A673 (cell line): ENCODE results near the gene OR4D2. TPM values are rescaled to one million over a fixed set of nuclear protein-coding genes. Genes with fewer than 3 reads are reported as not detected.

ENCODE experiments used
- BruUV-seq: library from RNA; stranded (reverse); fragments of 400-500 nt; replicated peaks from 2 replicates; lab custom pipeline; 2021; lab: Mats Ljungman, UMichigan
- CTCF ChIA-PET: fragments of 300-600 bp; sonication (Branson Sonifier 250); formaldehyde crosslinking; loops from one replicate; lab custom pipeline; 2022; ENCODE audit warnings: antibody characterized with exemption; lab: Charles Lee
- POLR2A ChIA-PET: fragments of 300-600 bp; sonication (Branson Sonifier 250); formaldehyde crosslinking; loops from one replicate; lab custom pipeline; 2022; ENCODE audit warnings: antibody characterized with exemption; ENCODE audit not compliant: low non-redundant PET; lab: Charles Lee
- DNase-seq: peaks from one replicate; pipeline ENCODE4 v3.0.0-alpha.2; 2015; ENCODE audit warnings: low spot score
- H3K27ac ChIP-seq: fragments of 200-600 bp; sonication (generic); 2 replicates; pipeline ENCODE4 v1.5.1; 2016; ENCODE audit warnings: mixed run types, low read depth, mild to moderate bottlenecking, mixed read lengths, antibody characterized with exemption, low read length; ENCODE audit not compliant: poor library complexity, severe bottlenecking
- H3K27me3 ChIP-seq: fragments of 200-600 bp; sonication (generic); replicated peaks from 2 replicates; pipeline ENCODE4 v1.6.1; 2017; ENCODE audit warnings: mixed run types, low read depth, mild to moderate bottlenecking, mixed read lengths, antibody characterized with exemption, low read length; ENCODE audit not compliant: insufficient read depth, poor library complexity
- H3K36me3 ChIP-seq: fragments of 200-600 bp; sonication (generic); 2 replicates; pipeline ENCODE4 v1.6.1; 2016; ENCODE audit warnings: mixed run types, mild to moderate bottlenecking, mixed read lengths, antibody characterized with exemption, low read length; ENCODE audit not compliant: insufficient read depth, poor library complexity, severe bottlenecking
- H3K4me1 ChIP-seq: fragments of 200-600 bp; sonication (generic); 2 replicates; pipeline ENCODE4 v1.6.1; 2017; ENCODE audit warnings: mixed run types, mild to moderate bottlenecking, mixed read lengths, antibody characterized with exemption, low read length; ENCODE audit not compliant: insufficient read depth, poor library complexity, severe bottlenecking
- H3K4me3 ChIP-seq: fragments of 200-600 bp; sonication (generic); 2 replicates; pipeline ENCODE4 v1.5.1; 2016; ENCODE audit warnings: low read depth, mixed run types, mild to moderate bottlenecking, mixed read lengths, low read length; ENCODE audit not compliant: poor library complexity, severe bottlenecking
- H3K9me3 ChIP-seq: fragments of 200-600 bp; sonication (generic); 2 replicates; pipeline ENCODE4 v1.6.1; 2016; ENCODE audit warnings: mixed run types, low read depth, mild to moderate bottlenecking, mixed read lengths, antibody characterized with exemption, low read length; ENCODE audit not compliant: poor library complexity, severe bottlenecking
- EZH2 ChIP-seq: fragments of 200-600 bp; sonication (generic); IDR thresholded peaks from 2 replicates; pipeline ENCODE4 v1.6.1; 2017; ENCODE audit warnings: borderline replicate concordance, low read depth, mild to moderate bottlenecking, mixed read lengths, antibody characterized with exemption, low read length; ENCODE audit not compliant: poor library complexity, severe bottlenecking
- intact Hi-C: fragments of 100-400 bp; cut with micrococcal nuclease; formaldehyde crosslinking; loops from one replicate; pipeline ENCODE4 v1.10.0; 2022; ENCODE audit not compliant: unreplicated experiment
- total RNA-seq: library from RNA; stranded (reverse); gene quantifications from 2 replicates; pipeline ENCODE4 v1.2.3, GENCODE V29; 2021
- TF ChIP-seq, protein P1 (sequence below): fragments of 300-800, 200-600 bp; sonication (generic); conservative IDR thresholded peaks from 2 replicates; pipeline ENCODE4 v1.5.1; 2017; ENCODE audit warnings: low read depth, mild to moderate bottlenecking, antibody characterized with exemption, low read length, moderate library complexity, mixed read lengths

The OR4D2 gene
- total RNA-seq, 1 experiment from 2014 or later = not detected

GRCh38 chr17:58158181-58158580 lies 8.6 kb upstream of the OR4D2 start:
- ChIA-PET POLR2A (no interaction called here), CTCF (no interaction called here)
- intact Hi-C loops = no loop called here
- Histone ChIP-seq H3K36me3 (no peaks in the 10 kb centered on the region), H3K9me3 (no peaks in the 10 kb centered on the region), H3K4me1 (no peaks in the 10 kb centered on the region), H3K27ac (no peak overlapping the region), H3K27me3 (peaks cover 98% of the 10 kb centered on the region), H3K4me3 (no peak overlapping the region)
- TF ChIP-seq, protein P1, sequence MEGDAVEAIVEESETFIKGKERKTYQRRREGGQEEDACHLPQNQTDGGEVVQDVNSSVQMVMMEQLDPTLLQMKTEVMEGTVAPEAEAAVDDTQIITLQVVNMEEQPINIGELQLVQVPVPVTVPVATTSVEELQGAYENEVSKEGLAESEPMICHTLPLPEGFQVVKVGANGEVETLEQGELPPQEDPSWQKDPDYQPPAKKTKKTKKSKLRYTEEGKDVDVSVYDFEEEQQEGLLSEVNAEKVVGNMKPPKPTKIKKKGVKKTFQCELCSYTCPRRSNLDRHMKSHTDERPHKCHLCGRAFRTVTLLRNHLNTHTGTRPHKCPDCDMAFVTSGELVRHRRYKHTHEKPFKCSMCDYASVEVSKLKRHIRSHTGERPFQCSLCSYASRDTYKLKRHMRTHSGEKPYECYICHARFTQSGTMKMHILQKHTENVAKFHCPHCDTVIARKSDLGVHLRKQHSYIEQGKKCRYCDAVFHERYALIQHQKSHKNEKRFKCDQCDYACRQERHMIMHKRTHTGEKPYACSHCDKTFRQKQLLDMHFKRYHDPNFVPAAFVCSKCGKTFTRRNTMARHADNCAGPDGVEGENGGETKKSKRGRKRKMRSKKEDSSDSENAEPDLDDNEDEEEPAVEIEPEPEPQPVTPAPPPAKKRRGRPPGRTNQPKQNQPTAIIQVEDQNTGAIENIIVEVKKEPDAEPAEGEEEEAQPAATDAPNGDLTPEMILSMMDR = no peak
- no peak for TF ChIP-seq EZH2
- BruUV-seq = no TSS peak
- DNase-seq = no peak

GRCh38 chr17:58161566-58161965 lies 5.2 kb upstream of the OR4D2 start:
- TF ChIP-seq EZH2 = no peak
- TF ChIP-seq, protein P1 = no peak
- DNase-seq = no peak
- Histone ChIP-seq H3K27me3 (peaks cover 96% of the 10 kb centered on the region), H3K36me3 (no peaks in the 10 kb centered on the region), H3K9me3 (no peaks in the 10 kb centered on the region), H3K4me1 (no peaks in the 10 kb centered on the region), H3K4me3 (no peak overlapping the region), H3K27ac (no peak overlapping the region)
- intact Hi-C loops = no loop called here
- no TSS peak for BruUV-seq
- ChIA-PET POLR2A (no interaction called here), CTCF (no interaction called here)

- POLR2A ChIA-PET = no interaction called here
- no peak overlapping the region for H3K4me3 ChIP-seq
- H3K27me3 ChIP-seq = peaks cover 98% of the 10 kb centered on the region
- H3K36me3 ChIP-seq = no peaks in the 10 kb centered on the region
- no peak for TF ChIP-seq EZH2
- TF ChIP-seq, protein P1 = no peak
- CTCF ChIA-PET = no interaction called here
- no peak overlapping the region for H3K27ac ChIP-seq
- no TSS peak for BruUV-seq
- no peak for DNase-seq
- intact Hi-C loops = no loop called here
- H3K4me1 ChIP-seq = no peaks in the 10 kb centered on the region
- H3K9me3 ChIP-seq = no peaks in the 10 kb centered on the region
Measured at GRCh38 chr17:58165981-58166380, 801 bp upstream of the OR4D2 start.
